Measurements from ENCODE around the gene TKFC. TPM values are rescaled to one million over a fixed set of nuclear protein-coding genes. Genes with fewer than 3 reads are reported as not detected.

The TKFC gene
- total and polyA plus RNA-seq, 9 of the 15 experiments (the other 6 are each of a cell fraction or from before 2014, with no cell fraction given), result 2.0 to 61.7 (median 28.5) TPM

- TF ChIP-seq BRD9 (IDR thresholded peaks at IDR 0.05; ENCODE audit: low read depth, partially characterized antibody) (no peak), RFX7 (CRISPR knock-in tag; IDR thresholded peaks at IDR 0.05) (no peak), ZNF274 (IDR thresholded peaks at IDR 0.05; ENCODE audit: borderline replicate concordance, low read depth, low read length) (no peak)
Observed at GRCh38 chr11:61315260-61315659, 17.8 kb upstream of the TKFC start (continued).

- Histone ChIP-seq H3K9ac (ENCODE audit: insufficient read depth in 1 of 2, low read depth in 2 of 2, low read length in 2 of 2) (no peak overlapping the region), H3K4me1 (replicated peaks in 1 of 2; ENCODE audit: control insufficient read depth in 2 of 2, insufficient read depth in 2 of 2, low read length in 2 of 2) (peaks cover 0 to 3% of the 10 kb centered on the region in 2 experiments; a peak in 1 of 5 replicates), H3K79me2 (ENCODE audit: control insufficient read depth, insufficient read depth, low read length) (peaks cover 52% of the 10 kb centered on the region), H3K27me3 (ENCODE audit: control insufficient read depth in 2 of 2, insufficient read depth in 2 of 2, low read length in 2 of 2) (no peaks in the 10 kb centered on the region), H3K27ac (ENCODE audit: extremely low read depth, low read depth, low read length) (no peak overlapping the region), H3K9me1 (ENCODE audit: control insufficient read depth, insufficient read depth, low read length) (no peaks in the 10 kb centered on the region), H3K36me3 (ENCODE audit: control insufficient read depth, insufficient read depth, low read length) (peaks cover 95% of the 10 kb centered on the region), H3K4me2 (ENCODE audit: insufficient read depth, low read length) (no peak overlapping the region), H3K9me3 (replicated peaks; ENCODE audit: control insufficient read depth, insufficient read depth, low read depth, low read length) (no peaks in the 10 kb centered on the region), H4K20me1 (replicated peaks; ENCODE audit: control insufficient read depth, insufficient read depth, low read length) (no peaks in the 10 kb centered on the region), H2AFZ (ENCODE audit: low read depth, low read length) (no peak overlapping the region), H3K4me3 (no peak overlapping the region)
- CTCF ChIA-PET (ENCODE audit: low intra/inter-chr PET ratio), result no interaction called here
- DNase-seq (ENCODE audit: extremely low read depth in 1 of 4, low spot score in 3 of 4), result no peak
- TF ChIP-seq RNF2 (IDR thresholded peaks at IDR 0.05) (no peak), PBX2 (CRISPR knock-in tag; IDR thresholded peaks at IDR 0.05; ENCODE audit: low read depth) (no peak), PBX2 (tag; conservative IDR thresholded peaks at IDR 0.05; ENCODE audit: low read depth) (peak; percentile 49; the same call in 1 of the 2 replicates), ZNF449 (CRISPR knock-in tag; IDR thresholded peaks at IDR 0.05) (no peak)
- in situ Hi-C loops (cut with MboI) (no loop called here), intact Hi-C loops (cut with micrococcal nuclease) (no loop called here)
- no peak for ATAC-seq
- FAIRE-seq, result no peak
- BruUV-seq (replicated peaks), result no TSS peak
- POLR2A ChIA-PET, result interaction anchor here (0.7 kb wide), 1 partner anchor 36 kb away, joined by 3 read pairs; the partner anchor contains the start of gene CYB561A3
- WGBS (ENCODE audit: insufficient coverage, low coverage, missing lambda C conversion rate), result 85% methylated on average over 2 of the region's 2 CpGs
Observed at GRCh38 chr11:61325649-61326414, 7.2 kb upstream of the TKFC start.

All from K562 (cell line).